CD4-positive, alpha-beta T cell treated with Interleukin-21 for 1 hour (primary cell): Measurements from ENCODE around the gene PLA2G4F.
"Not testable (repeated sequence)": the region's sequence is repeated elsewhere in the genome, so short reads cannot be mapped to it uniquely, and the experiment has no call there.

Experiments used
- DNase-seq: peaks from one replicate; pipeline ENCODE4 v3.0.0-alpha.2; 2020

The PLA2G4F gene

DNA sequence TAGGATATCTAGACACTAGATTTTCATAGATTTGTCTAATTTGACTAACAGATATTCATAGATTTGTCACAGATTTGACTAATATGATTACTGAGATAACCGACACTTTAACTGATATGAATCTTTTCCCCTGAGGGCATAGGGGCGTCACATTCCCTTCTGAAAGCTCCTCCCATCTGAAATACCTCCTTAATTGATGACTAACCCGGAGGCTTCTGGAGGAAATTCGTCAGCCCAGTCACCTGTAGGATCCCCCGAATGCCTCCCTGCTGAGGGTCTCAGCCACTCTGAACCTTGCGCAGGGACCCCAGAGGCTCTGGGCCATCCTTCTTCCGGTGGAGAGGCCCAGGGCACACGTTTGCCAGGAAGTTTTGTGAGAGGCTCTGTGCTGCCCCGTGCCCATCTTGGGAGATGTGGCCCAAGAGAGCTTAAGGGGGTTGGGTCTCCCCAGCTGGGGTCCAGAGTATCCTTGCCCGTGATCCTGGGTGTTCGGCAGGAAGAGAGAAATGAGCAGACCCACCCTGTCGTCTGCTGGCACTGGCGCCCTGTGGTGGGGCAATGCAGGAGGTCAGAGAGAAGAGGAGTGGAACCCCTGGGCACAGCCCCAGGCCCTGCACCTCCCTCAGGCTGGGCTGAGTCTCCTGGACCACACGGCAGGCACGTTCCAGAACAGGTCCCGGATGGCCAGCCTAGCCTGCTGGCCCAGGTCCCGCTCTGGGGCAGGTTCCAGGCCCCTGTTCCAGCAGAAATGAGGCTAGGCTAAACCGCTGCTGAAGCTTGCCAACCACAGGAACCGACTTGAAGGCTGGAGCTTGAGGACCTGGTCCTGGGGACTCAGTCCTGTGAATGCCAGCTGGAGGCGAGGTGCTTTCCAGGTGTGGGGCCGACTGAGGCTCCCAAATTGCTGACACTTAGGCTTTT is 63.8 kb downstream of the PLA2G4F start:
- no peak for DNase-seq

DNA sequence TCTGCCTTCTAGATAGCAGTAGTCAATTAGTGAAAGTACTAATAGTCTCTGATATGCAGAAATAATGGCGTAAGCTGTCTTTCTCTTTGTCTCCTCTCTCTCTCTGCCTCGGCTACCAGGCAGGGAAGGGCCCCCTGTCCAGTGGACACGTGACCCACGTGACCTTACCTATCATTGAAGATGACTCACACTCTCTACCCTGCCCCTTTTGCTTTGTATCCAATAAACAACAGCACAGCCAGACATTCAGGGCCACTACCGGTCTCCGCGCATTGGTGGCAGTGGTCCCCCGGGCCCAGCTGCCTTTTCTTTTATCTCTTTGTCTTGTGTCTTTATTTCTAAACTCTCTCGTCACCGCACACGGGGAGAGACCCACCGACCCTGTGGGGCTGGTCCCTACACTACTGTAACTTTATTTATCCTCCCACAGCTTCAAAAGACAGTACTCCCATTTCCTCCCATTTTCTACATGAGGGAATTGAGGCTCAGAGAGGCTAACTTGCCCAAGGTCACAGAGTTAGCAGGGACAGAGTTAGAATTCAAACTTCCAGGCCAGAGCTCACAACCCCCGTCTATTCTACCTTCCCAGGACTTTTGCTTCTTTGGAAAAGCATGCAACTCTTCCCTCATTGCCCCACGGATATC is 64.6 kb downstream of the PLA2G4F start:
- not testable (repeated sequence) for DNase-seq

DNA sequence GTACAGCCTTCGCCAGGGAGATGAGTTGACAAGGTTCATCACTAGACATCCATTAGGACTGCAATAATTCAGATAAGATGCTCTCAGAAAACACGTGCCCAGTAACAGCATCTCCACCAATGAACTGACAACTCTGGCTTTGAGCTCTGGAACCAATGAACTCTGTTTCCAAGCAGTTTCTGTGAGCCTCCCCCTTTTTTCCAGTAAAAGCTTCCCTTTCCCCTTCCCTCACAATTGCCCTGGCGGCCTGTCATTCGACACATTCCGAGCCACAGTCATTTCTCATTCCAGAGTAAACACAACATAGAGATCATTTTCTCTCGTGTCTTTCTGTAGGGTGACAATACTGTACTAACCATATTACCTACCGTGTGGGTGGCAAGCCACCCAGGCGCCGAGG is 65.7 kb downstream of the PLA2G4F start:
- no peak for DNase-seq

DNA sequence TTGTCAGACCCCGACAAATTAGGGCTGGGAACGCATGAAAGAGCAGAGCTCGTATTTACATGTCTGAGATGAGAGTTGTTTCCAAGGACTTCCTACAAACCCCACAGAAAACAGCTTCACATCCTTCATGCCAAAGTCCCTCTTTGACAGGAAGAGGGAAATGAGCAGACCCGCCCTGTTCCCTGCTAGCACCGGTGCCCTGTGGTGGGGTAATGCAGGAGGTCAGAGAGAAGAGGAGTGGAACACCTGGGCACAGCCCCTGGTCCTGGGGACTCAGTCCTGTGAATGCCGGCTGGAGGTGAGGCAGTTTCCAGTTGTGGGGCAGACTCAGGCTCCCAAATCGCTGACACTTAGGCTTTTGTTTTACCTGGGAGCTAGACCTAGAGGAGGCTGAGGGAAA is 66.1 kb downstream of the PLA2G4F start:
- DNase-seq: no peak

DNA sequence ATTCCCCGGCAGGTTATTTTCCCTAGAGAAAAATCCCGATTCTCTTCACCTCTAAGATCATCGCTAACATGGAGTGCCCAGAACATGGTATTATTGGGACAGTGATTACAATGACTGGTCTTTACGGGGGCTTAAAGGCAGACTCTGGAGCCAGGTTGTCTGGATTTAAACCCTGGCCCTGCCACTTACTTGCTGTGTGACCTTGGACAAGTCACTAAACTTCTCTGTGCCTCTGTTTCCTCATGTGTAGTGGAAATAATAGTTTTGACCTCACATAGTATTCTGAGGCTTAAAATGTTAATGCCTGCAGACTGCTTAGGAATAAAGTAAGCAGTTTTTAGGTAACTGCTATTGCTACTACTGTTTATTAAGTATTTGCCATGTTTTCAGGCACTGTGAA is 66.5 kb downstream of the PLA2G4F start:
- DNase-seq: no peak
